GM19099 (cell line): ENCODE results near the gene TSHZ2.

ENCODE experiments used
- POLR2A ChIP-seq: IDR thresholded peaks from 3 replicates; pipeline ENCODE4 v1.6.1; 2011; ENCODE audit warnings: low read depth; ENCODE audit not compliant: insufficient read length; ENCODE audit errors: extremely low read depth

TSHZ2 gene

GRCh38 chr20:53419693-53420460, 447.7 kb downstream of the TSHZ2 start:
- TF ChIP-seq POLR2A, result no peak

- TF ChIP-seq POLR2A, result no peak
Measured at GRCh38 chr20:53421343-53421742, 449.2 kb downstream of the TSHZ2 start.

GRCh38 chr20:53422039-53422438, 449.9 kb downstream of the TSHZ2 start:
- TF ChIP-seq POLR2A, result no peak

- TF ChIP-seq POLR2A, result no peak
Measured at GRCh38 chr20:53423587-53424146, 451.5 kb downstream of the TSHZ2 start.

- TF ChIP-seq POLR2A, result no peak
Measured at GRCh38 chr20:53425481-53425880, 453.3 kb downstream of the TSHZ2 start.

GRCh38 chr20:53425941-53426340, 453.8 kb downstream of the TSHZ2 start:
- no peak for TF ChIP-seq POLR2A

GRCh38 chr20:53426766-53427312, 454.7 kb downstream of the TSHZ2 start:
- no peak for TF ChIP-seq POLR2A

- no peak for TF ChIP-seq POLR2A
Measured at GRCh38 chr20:53427951-53428350, 455.8 kb downstream of the TSHZ2 start.

GRCh38 chr20:53428588-53428987, 456.4 kb downstream of the TSHZ2 start:
- no peak for TF ChIP-seq POLR2A

GRCh38 chr20:53428996-53429395, 456.8 kb downstream of the TSHZ2 start:
- TF ChIP-seq POLR2A, result no peak

GRCh38 chr20:53434662-53435061, 462.5 kb downstream of the TSHZ2 start:
- no peak for TF ChIP-seq POLR2A

- TF ChIP-seq POLR2A, result no peak
Measured at GRCh38 chr20:53438368-53438767, 466.2 kb downstream of the TSHZ2 start.

GRCh38 chr20:53439046-53439445, 466.9 kb downstream of the TSHZ2 start:
- TF ChIP-seq POLR2A, result no peak

GRCh38 chr20:53439616-53440015, 467.5 kb downstream of the TSHZ2 start:
- TF ChIP-seq POLR2A, result no peak

GRCh38 chr20:53444401-53445149, 472.4 kb downstream of the TSHZ2 start:
- TF ChIP-seq POLR2A, result no peak

GRCh38 chr20:53445321-53445731, 473.2 kb downstream of the TSHZ2 start:
- no peak for TF ChIP-seq POLR2A

GRCh38 chr20:53445932-53446331, 473.8 kb downstream of the TSHZ2 start:
- TF ChIP-seq POLR2A, result no peak

GRCh38 chr20:53447316-53447715, 475.2 kb downstream of the TSHZ2 start:
- no peak for TF ChIP-seq POLR2A
